GM12891 (cell line): ENCODE data around the gene FBLN5.

ENCODE experiments used
- PAX5 ChIP-seq: IDR thresholded peaks from 2 replicates; pipeline ENCODE4 v1.6.1; 2011; ENCODE audit warnings: low read length, moderate library complexity, mild to moderate bottlenecking; ENCODE audit not compliant: insufficient read depth, severe bottlenecking
- POLR2A ChIP-seq: IDR thresholded peaks from 2 replicates; pipeline ENCODE4 v1.6.1; 2011; ENCODE audit warnings: low read depth, low read length, control low read depth
- POLR2AphosphoS5 ChIP-seq: IDR thresholded peaks from 2 replicates; pipeline ENCODE4 v1.6.1; 2011; ENCODE audit warnings: low read depth, low read length, control low read depth
- POU2F2 ChIP-seq: IDR thresholded peaks from 2 replicates; pipeline ENCODE4 v1.6.1; 2011; ENCODE audit warnings: low read depth, mild to moderate bottlenecking, control low read depth, low read length, moderate library complexity
- SPI1 ChIP-seq: IDR thresholded peaks from 2 replicates; pipeline ENCODE4 v1.6.1; 2011; ENCODE audit warnings: low read depth, low read length, control low read depth
- TAF1 ChIP-seq: IDR thresholded peaks from 2 replicates; pipeline ENCODE4 v1.6.1; 2011; ENCODE audit warnings: low read depth, low read length, control low read depth

DNA sequence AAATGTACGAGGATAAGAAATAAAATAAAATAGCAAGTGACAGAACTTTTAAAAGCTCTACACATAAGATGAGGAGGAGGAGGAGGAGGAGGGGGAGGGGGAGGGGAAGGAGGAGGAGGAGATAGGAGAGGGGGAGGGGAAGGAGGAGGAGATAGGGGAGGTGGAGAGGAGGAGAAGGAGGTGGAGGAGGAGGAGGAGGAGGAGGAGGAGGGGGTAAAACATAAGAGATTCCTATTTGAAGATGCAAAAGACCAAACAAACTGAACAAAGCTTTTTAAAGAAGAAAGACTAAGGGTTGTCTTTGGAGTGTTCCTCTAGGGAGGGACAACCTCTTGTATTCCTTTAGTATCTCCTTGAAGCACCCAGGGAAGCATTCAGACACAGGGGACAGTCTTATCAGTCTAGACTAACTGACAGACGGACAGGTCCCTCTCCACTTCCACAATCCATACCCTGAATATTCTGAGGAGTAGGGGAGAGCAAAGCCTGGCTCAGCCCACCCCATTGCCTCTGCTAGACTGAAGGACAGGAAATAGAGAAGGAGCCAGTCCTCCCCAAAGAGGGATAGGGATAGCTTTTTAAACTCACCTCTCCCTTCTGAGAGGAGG is 93.1 kb downstream of the FBLN5 start:
- TF ChIP-seq POLR2A = no peak
- TF ChIP-seq POLR2AphosphoS5 = no peak
- no peak for TF ChIP-seq SPI1
- TF ChIP-seq POU2F2 = no peak
- no peak for TF ChIP-seq TAF1
- TF ChIP-seq PAX5 = no peak
